Colonic mucosa (tissue), 4 donors: ENCODE measurements around the gene SMIM24. TPM values are rescaled to one million over a fixed set of nuclear protein-coding genes. Genes with fewer than 3 reads are reported as not detected.

Source experiments
- DNase-seq: peaks from one replicate; pipeline ENCODE4 v3.0.0-alpha.2; 2020
- H3K27ac ChIP-seq: fragments of 200-600 bp; one replicate; pipeline ENCODE4 v1.8.0; 2021
- H3K27me3 ChIP-seq: fragments of 200-600 bp; one replicate; pipeline ENCODE4 v1.8.0; 2021
- H3K36me3 ChIP-seq: fragments of 200-600 bp; one replicate; pipeline ENCODE4 v1.8.0; 2021
- H3K4me1 ChIP-seq: fragments of 200-600 bp; one replicate; pipeline ENCODE4 v1.8.0; 2021; ENCODE audit warnings: mild to moderate bottlenecking
- H3K4me3 ChIP-seq: fragments of 200-600 bp; one replicate; pipeline ENCODE4 v1.8.0; 2021
- H3K9ac ChIP-seq, 2 donors: one replicate each; pipeline ENCODE4 v1.7.0; 2013; ENCODE audit warnings: control low read depth in 2 of 2, low read depth in 2 of 2, low read length in 2 of 2
- H3K9me3 ChIP-seq: fragments of 200-600 bp; one replicate; pipeline ENCODE4 v1.8.0; 2021
- CTCF ChIP-seq: fragments of 200-600 bp; IDR thresholded peaks from one replicate; pipeline ENCODE4 v1.8.0; 2022; ENCODE audit warnings: antibody characterized with exemption, mild to moderate bottlenecking
- intact Hi-C: fragments of 100-400 bp; cut with DNase I; formaldehyde crosslinking; loops from one replicate; pipeline ENCODE4 v1.14.1; 2022
- total RNA-seq, 2 donors: library from RNA; stranded (reverse); fragmentation: NEBNext Ultra II Directional in 1 of 2; extraction: Animal tissue kit (Norgen Biotek cat#: 25700) in 1 of 2; gene quantifications; one replicate each; pipeline ENCODE4 v1.2.1, GENCODE V29; 2021
- donor health status: healthy.
- donor health status: DM: no; HTN: no; CAD: no.
- donor health status: DM: no; HTN: no; CAD: no.

The SMIM24 gene
- total RNA-seq, 2 donors from 2014 or later: 16.1 to 59.0 TPM

- peak; percentile 97 for DNase-seq
- Histone ChIP-seq H3K4me3 (peak within 1 kb of the TSS; percentile 80), H3K27ac (peak within 1 kb of the TSS; percentile 36), H3K9me3 (no peaks in the 10 kb centered on the region), H3K36me3 (peaks cover 6% of the 10 kb centered on the region), H3K4me1 (peaks cover 11% of the 10 kb centered on the region), H3K9ac (peak within 1 kb of the TSS; percentile 88 to 92), H3K27me3 (no peaks in the 10 kb centered on the region)
- intact Hi-C loops: no loop called here
- no peak for TF ChIP-seq CTCF
Observed at GRCh38 chr19:3500429-3501101, 20.2 kb upstream of the SMIM24 start, which contains the start of gene DOHH. Gene DOHH, minus strand, starts transcription at chr19:3500674. Its CDS starts 3,860 bp downstream, at chr19:3496814.

GRCh38 chr19:3499738-3500428, 19.6 kb upstream of the SMIM24 start:
- TF ChIP-seq CTCF: no peak
- peaks cover 6% of the 10 kb centered on the region for H3K4me1 ChIP-seq
- H3K4me3 ChIP-seq: peak overlapping the region; percentile 80
- intact Hi-C loops: no loop called here
- H3K27me3 ChIP-seq: no peaks in the 10 kb centered on the region
- H3K27ac ChIP-seq: peak overlapping the region; percentile 36
- DNase-seq: no peak
- H3K9ac ChIP-seq: peak overlapping the region; percentile 88 to 92
- no peaks in the 10 kb centered on the region for H3K9me3 ChIP-seq
- peaks cover 6% of the 10 kb centered on the region for H3K36me3 ChIP-seq

DNA sequence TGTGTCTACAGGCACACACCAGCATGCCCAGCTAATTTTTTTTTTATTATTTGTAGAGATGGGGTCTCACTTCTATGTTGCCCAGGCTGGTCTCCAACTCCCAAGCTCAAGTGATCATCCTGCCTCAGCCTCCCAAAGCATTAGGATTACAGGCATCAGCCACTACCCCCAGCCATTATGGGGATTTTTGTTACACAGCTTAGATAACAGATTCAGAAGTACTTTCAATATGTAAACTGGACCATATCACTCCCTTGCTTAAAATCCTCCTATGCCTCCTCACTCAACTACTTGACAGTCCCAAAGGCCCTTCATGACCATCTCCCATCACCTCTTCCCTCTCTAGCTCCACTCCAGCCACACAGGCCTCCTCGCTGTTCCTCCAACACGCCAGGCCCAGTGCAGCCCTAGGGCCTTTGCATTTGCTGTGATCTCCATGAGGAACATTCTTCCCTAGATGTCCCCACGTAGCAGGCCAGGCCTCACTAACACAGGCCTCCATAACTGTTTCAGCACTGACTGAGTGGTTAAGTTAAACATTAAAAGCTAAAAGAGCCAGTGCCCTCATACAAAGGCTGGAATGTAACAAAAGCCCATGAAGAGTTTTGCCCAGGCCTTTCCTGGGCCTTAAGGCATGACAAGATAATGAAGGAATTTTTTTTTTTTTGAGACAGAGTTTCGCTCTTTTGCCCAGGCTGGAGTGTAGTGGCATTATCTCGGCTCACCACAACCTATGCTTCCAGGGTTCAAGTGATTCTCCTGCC, 17.6 kb upstream of the SMIM24 start:
- DNase-seq: no peak
- intact Hi-C loops: no loop called here
- Histone ChIP-seq H3K4me1 (peaks cover 6% of the 10 kb centered on the region), H3K9me3 (no peaks in the 10 kb centered on the region), H3K27ac (no peak overlapping the region), H3K36me3 (peaks cover 6% of the 10 kb centered on the region), H3K9ac (no peak overlapping the region), H3K27me3 (no peaks in the 10 kb centered on the region), H3K4me3 (no peak overlapping the region)
- no peak for TF ChIP-seq CTCF

DNA sequence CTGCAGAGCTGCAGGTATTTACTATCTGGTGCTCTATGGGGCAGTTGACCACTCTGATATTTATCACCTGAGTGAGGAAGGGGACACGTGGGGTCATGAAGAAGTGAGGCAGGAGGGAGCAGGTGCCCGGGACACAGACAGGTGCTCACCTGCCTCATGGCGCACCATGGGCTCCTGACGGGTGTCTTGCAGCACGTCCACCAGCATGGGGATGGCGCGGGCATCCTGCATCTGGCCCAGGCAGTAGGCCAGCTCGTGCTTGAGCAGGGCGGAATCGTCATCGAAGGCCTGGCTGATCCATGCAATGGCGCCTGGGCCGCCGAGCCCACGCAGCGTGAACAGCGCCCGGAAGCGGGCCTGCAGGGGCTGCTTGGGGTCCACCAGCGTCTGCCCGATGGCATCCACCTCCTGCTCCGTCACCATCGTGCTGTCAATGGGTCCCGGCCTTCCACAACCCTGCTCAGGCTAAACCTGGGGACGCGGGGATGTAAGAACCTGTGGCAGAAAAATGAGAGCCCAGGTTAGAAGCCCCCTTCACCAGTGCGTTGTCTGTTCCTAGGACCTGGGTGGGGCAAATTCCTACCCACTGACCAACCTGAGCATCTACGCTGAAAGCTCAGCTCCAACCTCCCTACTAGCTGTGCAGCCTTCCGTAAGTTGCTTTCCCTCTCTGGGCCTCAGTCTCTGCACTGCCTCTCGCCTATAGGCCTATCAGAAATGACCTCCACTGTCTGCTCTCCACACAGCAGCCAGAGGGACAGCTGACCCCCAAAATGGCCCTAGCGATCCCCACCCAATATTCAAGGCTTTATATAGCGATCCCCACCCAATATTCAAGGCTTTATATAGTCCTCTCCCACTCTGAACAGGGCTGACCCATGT, 16.3 kb upstream of the SMIM24 start:
- no peak for TF ChIP-seq CTCF
- peaks cover 13% of the 10 kb centered on the region for H3K36me3 ChIP-seq
- no peak overlapping the region for H3K9ac ChIP-seq
- H3K27me3 ChIP-seq: no peaks in the 10 kb centered on the region
- DNase-seq: no peak
- intact Hi-C loops: no loop called here
- no peak overlapping the region for H3K4me3 ChIP-seq
- no peaks in the 10 kb centered on the region for H3K9me3 ChIP-seq
- H3K4me1 ChIP-seq: peaks cover 6% of the 10 kb centered on the region
- H3K27ac ChIP-seq: no peak overlapping the region

GRCh38 chr19:3494559-3494958, 14.2 kb upstream of the SMIM24 start:
- H3K9ac ChIP-seq: no peak overlapping the region
- H3K27me3 ChIP-seq: no peaks in the 10 kb centered on the region
- intact Hi-C loops: no loop called here
- peaks cover 3% of the 10 kb centered on the region for H3K4me1 ChIP-seq
- no peak for TF ChIP-seq CTCF
- no peak overlapping the region for H3K4me3 ChIP-seq
- no peak overlapping the region for H3K27ac ChIP-seq
- no peaks in the 10 kb centered on the region for H3K9me3 ChIP-seq
- H3K36me3 ChIP-seq: peaks cover 18% of the 10 kb centered on the region
- no peak for DNase-seq
